Right lobe of liver (tissue), 6 donors: ENCODE measurements around the gene UTF1. TPM values are rescaled to one million over a fixed set of nuclear protein-coding genes. Genes with fewer than 3 reads are reported as not detected.

ENCODE experiments used
- ATAC-seq, 4 donors: fragments of 200-7000 bp; cut with Tn5 transposase; one replicate each; pipeline ENCODE4 v1.9.1; 2020; ENCODE audit warnings: mild to moderate bottlenecking in 4 of 4, moderate library complexity in 4 of 4
- DNase-seq, 3 donors: peaks; one replicate each; pipeline ENCODE4 v3.0.0-alpha.2; 2020
- H3K27ac ChIP-seq, 3 donors: fragments of 200-600 bp; one replicate each; pipeline ENCODE4 v1.8.0; 2022
- H3K27me3 ChIP-seq, 2 donors: fragments of 200-600 bp; one replicate each; pipeline ENCODE4 v1.8.0; 2022
- H3K36me3 ChIP-seq, 4 donors: fragments of 200-600 bp; sonication (generic) in 1 of 4; one replicate each; pipeline versions ENCODE4 v1.5.1 to v1.8.0; 2017 to 2022; ENCODE audit warnings: control low read depth in 1 of 4
- H3K4me1 ChIP-seq, 4 donors: fragments of 200-600 bp; sonication (generic) in 1 of 4; one replicate each; pipeline versions ENCODE4 v1.5.1 to v1.8.0; 2017 to 2022; ENCODE audit warnings: control low read depth in 1 of 4
- H3K4me3 ChIP-seq, 3 donors: fragments of 200-600 bp; one replicate each; pipeline ENCODE4 v1.8.0; 2022
- H3K9me3 ChIP-seq, 4 donors: fragments of 200-600 bp; sonication (generic) in 1 of 4; one replicate each; pipeline versions ENCODE4 v1.5.1 to v1.8.0; 2017 to 2022; ENCODE audit warnings: control low read depth in 1 of 4
- CTCF ChIP-seq, 4 donors: fragments of 200-600 bp in 3 of 4; fragments of 450-650 bp in 1 of 4; IDR thresholded peaks; one replicate each; pipeline versions ENCODE4 v1.5.1 to v1.8.0; 2016 to 2022; ENCODE audit warnings: antibody characterized with exemption in 4 of 4, mild to moderate bottlenecking in 2 of 4
- POLR2A ChIP-seq: fragments of 450-650 bp; IDR thresholded peaks from one replicate; pipeline ENCODE4 v1.6.1; 2017; ENCODE audit warnings: antibody characterized with exemption, mild to moderate bottlenecking
- WGBS: methylation state at CpG from one replicate; pipeline ENCODE4 v1.1.6; 2018; ENCODE audit warnings: low coverage, low lambda C conversion rate; ENCODE audit not compliant: insufficient coverage; ENCODE audit errors: missing lambda C conversion rate; 5-methylcytosine and 5-hydroxymethylcytosine counted together
- intact Hi-C, 2 donors: fragments of 100-400 bp; cut with DNase I; formaldehyde crosslinking; loops; one replicate each; pipeline versions ENCODE4 v1.11.2 to v1.14.1; 2022
- total RNA-seq, 6 experiments: library from RNA; depleted of rRNA in 2 of 6; stranded (reverse); fragments of >200 nt in 2 of 6; fragmentation: NEBNext Ultra II Directional in 3 of 6; extraction: Animal tissue kit (Norgen Biotek cat#: 25700) in 3 of 6; gene quantifications; one replicate each; pipeline versions ENCODE4 v1.1.0 to v1.2.4, GENCODE V29; 2016 to 2023
- donor health status: DM: no; HTN: yes; CAD: no.
- donor health status: DM: no; HTN: no; CAD: no.
- donor health status: DM: no; HTN: no; CAD: no.
- donor health status: DM: no; HTN: yes; CAD: no.
- donor health status: DM: no; HTN: yes; CAD: no.

UTF1 gene
- total RNA-seq, 6 experiments from 2014 or later, result not detected

- Histone ChIP-seq H3K27ac (no peak overlapping the region), H3K27me3 (no peaks in the 10 kb centered on the region), H3K4me1 (no peaks in the 10 kb centered on the region), H3K9me3 (no peaks in the 10 kb centered on the region), H3K4me3 (no peak overlapping the region), H3K36me3 (peaks cover 0 to 3% (median 0%) of the 10 kb centered on the region in 4 donors)
- ATAC-seq (no peak), DNase-seq (no peak)
- no peak for TF ChIP-seq CTCF (IDR thresholded peaks at IDR 0.05)
- no peak for TF ChIP-seq POLR2A
- intact Hi-C loops, result no loop called here
- WGBS, result no CpG with 5 or more reads among the region's 26 CpGs
Observed at GRCh38 chr10:133269367-133269766, 39.4 kb downstream of the UTF1 start.

GRCh38 chr10:133270204-133270603, 40.2 kb downstream of the UTF1 start:
- no peaks in the 10 kb centered on the region for H3K27me3 ChIP-seq
- H3K27ac ChIP-seq, result no peak overlapping the region
- H3K36me3 ChIP-seq, result peaks cover 0 to 3% (median 0%) of the 10 kb centered on the region in 4 donors
- ATAC-seq, result no peak
- intact Hi-C loops, result no loop called here
- no peak overlapping the region for H3K4me3 ChIP-seq
- H3K9me3 ChIP-seq, result no peaks in the 10 kb centered on the region
- TF ChIP-seq CTCF (IDR thresholded peaks at IDR 0.05), result no peak
- no peak for TF ChIP-seq POLR2A
- no peak for DNase-seq
- no CpG with 5 or more reads among the region's 20 CpGs for WGBS
- no peaks in the 10 kb centered on the region for H3K4me1 ChIP-seq

DNA sequence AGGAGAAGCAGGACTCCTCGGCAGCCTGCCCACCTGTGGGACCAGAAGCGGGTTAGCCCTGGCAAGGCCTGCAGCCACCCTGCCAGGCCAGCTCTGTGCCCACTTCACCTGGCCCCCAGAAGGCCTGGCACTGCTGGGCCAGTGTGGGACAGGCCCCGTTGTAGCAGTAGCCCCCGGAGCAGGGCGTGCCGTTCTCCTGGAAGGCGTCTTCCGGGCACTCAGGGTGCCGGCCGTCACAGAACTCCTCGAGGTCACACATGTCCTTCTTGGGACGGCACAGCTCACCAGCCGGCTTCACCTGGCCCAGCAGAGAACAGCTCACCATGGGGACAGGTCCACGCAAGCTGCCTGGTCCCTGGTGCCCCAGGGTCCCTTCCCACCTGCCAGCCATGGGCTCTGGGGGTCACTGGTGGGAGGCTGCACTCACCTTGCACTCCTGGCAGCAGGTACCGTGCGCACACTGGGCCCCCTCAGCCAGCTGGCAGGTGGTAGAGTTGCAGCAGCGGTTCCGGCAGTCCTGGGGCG, 40.8 kb downstream of the UTF1 start:
- no peak for ATAC-seq
- intact Hi-C loops, result no loop called here
- no peak overlapping the region for H3K27ac ChIP-seq
- no peak for DNase-seq
- no peaks in the 10 kb centered on the region for H3K9me3 ChIP-seq
- peaks cover 0 to 3% (median 0%) of the 10 kb centered on the region in 4 donors for H3K36me3 ChIP-seq
- TF ChIP-seq CTCF (IDR thresholded peaks at IDR 0.05) (no peak), POLR2A (no peak)
- H3K4me3 ChIP-seq, result no peak overlapping the region
- WGBS, result no CpG with 5 or more reads among the region's 19 CpGs
- H3K4me1 ChIP-seq, result no peaks in the 10 kb centered on the region
- no peaks in the 10 kb centered on the region for H3K27me3 ChIP-seq

- DNase-seq (no peak), ATAC-seq (no peak)
- no peaks in the 10 kb centered on the region for H3K27me3 ChIP-seq
- WGBS, result no CpG with 5 or more reads among the region's 35 CpGs
- no peak overlapping the region for H3K27ac ChIP-seq
- no peaks in the 10 kb centered on the region for H3K4me1 ChIP-seq
- no peak overlapping the region for H3K4me3 ChIP-seq
- H3K9me3 ChIP-seq, result no peaks in the 10 kb centered on the region
- intact Hi-C loops, result no loop called here
- TF ChIP-seq POLR2A (no peak), CTCF (IDR thresholded peaks at IDR 0.05) (no peak)
- peaks cover 0 to 3% (median 0%) of the 10 kb centered on the region in 4 donors for H3K36me3 ChIP-seq
Observed at GRCh38 chr10:133271521-133272300, 41.7 kb downstream of the UTF1 start.
